Measurements from ENCODE around the gene LHFPL6.
"Not testable (repeated sequence)": the region's sequence is repeated elsewhere in the genome, so short reads cannot be mapped to it uniquely, and the experiment has no call there.

The LHFPL6 gene

DNA sequence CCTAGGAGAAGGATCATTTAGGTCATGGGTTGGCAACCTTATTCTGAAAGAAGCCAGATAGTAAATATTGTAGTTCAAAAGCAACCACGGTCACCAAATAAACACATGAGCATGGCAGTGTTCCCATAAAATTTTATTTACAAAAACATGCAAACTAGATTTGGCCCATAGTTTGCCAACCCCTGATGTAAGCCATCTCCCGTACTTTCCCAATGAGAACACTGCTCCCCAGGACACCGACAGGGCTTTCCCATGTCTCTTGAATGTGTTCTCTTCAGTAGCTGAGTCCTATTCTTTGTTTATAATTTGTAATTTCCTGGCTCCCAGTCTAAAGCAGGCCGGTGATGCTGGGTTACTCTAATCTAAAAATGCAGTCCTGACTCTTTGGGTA is 239.6 kb downstream of the LHFPL6 start:
- DNase-seq (ENCODE audit: low read depth in 2 of 3, low spot score in 1 of 3): no peak

DNA sequence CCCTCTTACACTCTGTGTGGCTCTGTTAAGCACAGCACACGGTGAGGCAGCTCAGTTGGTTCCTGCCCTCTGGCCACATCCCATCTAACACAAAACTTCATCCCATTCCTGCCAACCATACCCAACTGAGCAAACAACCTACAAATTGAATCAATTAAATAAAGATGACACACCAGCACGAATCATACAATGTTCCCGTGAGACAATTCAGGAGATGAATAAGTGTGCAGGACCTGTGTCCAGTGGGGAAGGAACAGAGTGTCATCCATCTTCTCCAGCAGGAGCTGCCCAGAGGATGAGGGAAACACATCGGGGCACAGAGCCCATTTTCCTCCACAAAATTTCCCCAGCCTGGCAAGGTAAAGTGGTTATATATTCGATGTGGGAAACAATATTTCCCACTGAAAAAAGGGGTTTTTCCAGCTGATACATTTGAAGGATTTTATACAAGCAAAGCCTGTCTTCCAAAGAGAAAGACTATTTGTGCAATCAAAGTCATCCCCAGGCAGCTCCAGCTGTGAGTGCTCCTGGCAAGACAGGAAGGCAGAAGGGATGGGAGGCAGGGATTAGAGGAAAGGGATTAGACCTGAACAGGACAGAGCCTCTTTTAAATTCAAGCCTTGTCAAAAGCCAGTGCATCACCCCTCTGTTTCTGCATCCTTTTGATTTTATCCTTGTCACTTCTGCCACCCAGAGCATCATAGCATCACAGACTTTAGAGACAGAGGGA is 240.2 kb downstream of the LHFPL6 start:
- no peak for DNase-seq (ENCODE audit: low read depth in 2 of 3, low spot score in 1 of 3)

DNA sequence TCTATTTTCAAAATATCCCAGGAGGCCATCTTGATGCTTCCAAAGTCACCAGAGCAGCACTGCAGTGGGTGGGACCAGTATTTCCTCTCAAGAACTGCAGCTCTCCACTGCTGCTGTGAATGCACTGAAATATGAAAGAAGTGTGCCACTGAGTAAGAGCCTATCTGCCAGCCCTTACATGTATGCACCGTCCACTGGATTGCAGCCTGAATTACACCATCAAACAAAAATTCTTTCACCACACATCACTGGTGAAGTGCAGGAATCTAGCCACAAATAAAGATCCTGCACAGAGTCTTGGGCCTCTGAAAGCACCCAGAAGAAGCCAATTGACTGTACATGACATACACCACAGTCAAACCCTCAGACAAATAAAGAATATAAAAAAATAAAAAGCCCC is 249.0 kb downstream of the LHFPL6 start:
- no peak for DNase-seq (ENCODE audit: low read depth in 2 of 3, low spot score in 1 of 3)

DNA sequence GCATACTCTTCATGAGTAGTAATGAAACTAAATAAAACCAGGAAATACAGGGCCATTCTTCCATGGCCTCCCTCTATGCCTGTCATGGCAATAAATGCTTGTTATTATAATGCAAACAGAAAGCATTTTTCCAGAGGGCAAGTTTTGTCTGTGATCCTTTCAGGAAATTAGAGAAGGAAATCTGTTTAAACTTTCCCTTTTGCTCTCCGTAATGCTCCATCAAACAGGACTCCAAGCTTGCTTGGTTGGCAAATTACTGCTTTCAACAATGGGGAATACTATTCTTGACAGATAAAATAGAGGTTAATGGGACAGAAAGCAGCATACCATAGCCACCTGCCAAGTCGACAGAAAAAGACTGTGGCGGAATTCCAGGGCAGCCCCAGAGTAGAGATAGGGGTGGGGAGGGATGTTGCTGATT is 252.5 kb downstream of the LHFPL6 start:
- DNase-seq (ENCODE audit: low read depth in 2 of 3, low spot score in 1 of 3): no peak

DNA sequence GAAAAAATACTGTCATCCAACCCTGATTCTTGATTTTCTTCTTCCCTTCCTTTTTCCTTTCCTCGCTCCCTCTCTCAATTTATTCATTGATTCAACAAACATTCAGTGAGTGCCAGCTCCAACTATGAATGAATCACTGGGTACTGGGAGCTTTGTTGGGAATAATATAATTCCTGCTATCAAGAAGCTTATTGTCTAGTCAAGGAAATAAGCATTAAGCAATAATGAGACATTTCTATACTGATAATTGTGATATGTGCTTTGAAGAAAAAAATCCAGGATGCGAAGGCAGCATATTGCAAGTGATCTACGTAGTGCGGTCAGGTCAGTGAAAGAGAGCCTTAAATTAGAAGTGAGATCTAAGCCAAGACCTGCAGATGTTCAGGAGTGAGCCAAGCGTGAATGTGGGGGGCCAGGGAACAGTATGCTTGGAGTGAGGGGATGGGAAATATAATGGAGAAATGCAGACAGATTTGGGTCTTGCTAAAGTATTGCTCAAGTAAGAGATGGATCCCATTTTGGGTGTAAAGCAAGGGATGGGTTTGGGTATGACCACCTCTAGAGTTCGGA is 253.5 kb downstream of the LHFPL6 start:
- DNase-seq (ENCODE audit: low read depth in 2 of 3, low spot score in 1 of 3): no peak

DNA sequence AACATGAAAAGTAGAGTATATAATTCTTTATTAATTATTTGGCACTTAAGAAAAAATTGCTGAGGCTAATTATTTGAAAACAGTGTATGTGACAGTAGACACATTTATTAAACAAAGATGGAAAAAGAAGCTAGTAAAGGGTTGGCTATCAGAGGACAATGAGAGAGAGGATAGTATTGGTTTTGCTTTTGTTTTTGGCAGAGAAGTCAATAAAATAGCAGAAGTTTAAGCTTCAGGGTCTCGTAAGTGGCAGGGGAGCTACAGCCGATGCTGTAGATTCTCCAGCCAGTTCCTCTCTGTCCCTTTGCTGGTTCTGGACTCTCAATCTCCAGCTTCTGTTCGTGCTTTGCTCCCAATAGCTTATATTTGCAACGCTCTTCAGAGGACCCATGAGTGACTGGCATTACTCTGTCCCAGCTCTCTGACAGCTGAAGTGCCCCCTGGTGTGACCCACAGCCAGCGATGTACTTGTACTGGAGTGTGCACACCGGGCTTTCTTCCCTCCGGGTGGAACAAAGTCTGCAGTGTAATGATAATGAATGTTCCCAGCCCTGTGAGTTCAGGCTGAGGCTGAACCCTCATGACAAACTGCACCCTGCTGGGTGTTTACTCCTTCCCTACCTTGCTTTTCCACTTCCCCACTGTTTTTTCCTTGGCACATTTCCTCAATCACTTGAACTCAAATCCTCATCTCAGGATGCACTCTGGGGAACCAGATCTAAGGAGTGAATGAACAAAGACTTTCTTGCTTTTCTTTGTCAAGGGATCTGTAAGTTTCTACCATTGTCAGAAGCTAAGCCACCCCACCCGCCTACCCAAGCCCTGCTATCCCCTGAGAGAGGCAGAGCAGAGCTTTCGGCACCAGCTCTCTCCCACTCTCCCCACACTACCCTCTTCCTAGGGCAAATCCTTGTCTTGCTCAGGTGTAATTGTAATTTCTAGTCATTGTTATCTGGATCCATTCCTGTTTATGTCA is 254.8 kb downstream of the LHFPL6 start:
- no peak for DNase-seq (ENCODE audit: low read depth in 2 of 3, low spot score in 1 of 3)

DNA sequence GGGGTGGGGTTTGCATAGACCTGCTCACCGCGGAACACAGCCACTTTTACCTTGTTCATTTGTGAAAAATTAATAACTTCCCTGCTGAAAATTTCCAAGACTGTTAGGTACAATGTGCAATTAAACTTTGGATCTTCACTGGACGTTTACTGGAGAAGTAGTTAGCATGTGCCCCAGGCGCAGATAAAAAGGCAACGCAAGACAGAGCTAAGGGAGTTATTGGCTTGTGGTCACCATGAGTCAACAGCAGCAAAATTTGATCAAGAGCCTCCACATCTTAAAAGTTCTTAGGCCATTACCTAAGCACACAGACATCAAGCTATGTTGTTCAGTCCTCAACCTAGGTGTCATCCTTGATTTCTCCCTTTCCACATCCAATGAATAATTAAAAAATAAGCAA is 257.0 kb downstream of the LHFPL6 start:
- DNase-seq (ENCODE audit: low read depth in 2 of 3, low spot score in 1 of 3): no peak

DNA sequence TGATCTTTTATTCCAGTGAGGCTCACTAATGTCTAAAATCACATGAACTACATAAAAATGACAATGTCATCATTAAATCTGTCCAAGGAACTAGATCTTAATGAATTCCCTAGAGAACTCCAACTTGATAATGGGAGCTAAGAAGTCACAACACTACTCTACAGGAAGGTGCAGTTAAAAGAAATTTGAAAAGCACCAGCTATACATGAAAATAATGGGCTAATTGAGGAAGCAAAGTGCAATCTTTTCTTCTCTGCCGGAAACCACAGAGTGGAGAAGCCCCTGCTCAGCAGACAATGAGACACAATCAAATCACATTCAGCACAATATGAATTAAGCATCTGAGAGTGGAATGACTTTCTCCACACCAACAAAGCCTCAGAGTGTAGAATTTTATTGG is 261.7 kb downstream of the LHFPL6 start:
- DNase-seq (ENCODE audit: low read depth in 2 of 3, low spot score in 1 of 3): no peak

DNA sequence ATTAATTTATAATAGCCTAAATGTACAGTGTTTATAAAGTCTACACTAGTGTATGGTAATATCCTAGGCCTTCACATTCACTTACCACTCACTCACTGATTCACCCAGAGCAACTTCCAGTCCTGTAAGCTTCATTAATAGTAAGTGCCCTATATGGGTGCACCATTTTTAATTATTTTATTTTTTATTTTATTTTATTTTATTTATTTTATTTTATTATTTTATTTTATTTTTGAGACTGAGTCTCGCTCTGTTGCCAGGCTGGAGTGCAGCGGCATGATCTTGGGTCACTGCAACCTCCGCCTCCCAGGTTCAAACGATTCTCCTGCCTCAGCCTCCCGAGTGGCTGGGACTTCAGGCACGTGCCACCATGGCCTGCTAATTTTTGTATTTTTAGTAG is 264.9 kb downstream of the LHFPL6 start:
- not testable (repeated sequence) for DNase-seq (ENCODE audit: low read depth in 2 of 3, low spot score in 1 of 3)

DNA sequence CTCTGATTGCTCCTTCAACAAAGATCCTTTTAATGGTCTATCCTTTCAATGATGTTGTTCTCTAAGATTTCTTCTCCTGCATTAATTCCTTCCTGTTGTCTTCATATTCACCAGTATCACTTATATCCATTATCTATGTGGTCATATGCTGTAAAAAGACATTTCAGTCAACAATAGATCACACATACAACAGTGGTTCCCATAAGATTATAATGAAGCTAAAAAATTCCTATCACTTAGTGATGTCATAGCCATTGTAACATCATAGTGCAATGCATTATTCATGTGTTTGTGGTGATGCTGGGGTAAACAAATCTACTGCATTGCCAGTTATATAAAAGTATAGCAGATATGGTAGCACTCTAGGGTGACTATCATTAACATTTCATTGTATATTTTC is 266.1 kb downstream of the LHFPL6 start:
- DNase-seq (ENCODE audit: low read depth in 2 of 3, low spot score in 1 of 3): no peak

DNA sequence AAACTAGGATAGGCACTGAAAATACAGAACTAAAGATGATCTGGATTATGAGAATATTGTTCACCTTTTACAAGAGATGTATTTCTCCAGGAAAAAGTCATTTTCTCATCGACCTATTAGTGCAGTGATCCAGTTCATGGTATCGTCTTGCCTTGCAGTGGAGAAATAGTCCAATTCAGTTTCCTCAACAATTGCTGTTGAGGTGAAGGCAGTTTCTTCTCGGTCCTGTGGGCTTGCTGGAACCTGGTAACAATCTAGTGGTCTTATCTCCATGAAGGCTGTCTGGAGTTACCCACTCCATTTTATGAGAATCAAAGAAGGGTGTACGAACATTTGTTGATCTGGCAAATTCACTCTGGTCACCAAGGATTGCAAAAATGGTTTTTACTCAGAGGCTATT is 266.8 kb downstream of the LHFPL6 start:
- DNase-seq (ENCODE audit: low read depth in 2 of 3, low spot score in 1 of 3): no peak

DNA sequence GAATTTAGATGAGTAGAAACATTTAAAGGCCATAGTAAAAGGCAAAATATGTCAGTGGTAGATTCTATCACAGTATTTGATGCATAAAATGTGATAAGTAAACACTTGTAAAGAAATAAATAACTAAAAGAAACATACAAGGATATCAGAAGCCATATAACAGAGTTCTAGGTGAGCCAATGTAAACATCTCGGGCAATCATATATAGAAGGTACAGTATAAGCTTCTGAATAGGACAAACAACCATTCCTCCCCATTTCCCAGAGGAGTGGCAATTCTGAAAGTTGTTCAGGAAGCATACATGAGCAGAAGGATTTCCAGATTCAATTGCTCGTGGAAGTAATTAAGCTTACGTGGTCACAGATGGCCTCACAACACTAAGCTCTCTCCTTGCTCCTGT is 267.3 kb downstream of the LHFPL6 start:
- no peak for DNase-seq (ENCODE audit: low read depth in 2 of 3, low spot score in 1 of 3)

DNA sequence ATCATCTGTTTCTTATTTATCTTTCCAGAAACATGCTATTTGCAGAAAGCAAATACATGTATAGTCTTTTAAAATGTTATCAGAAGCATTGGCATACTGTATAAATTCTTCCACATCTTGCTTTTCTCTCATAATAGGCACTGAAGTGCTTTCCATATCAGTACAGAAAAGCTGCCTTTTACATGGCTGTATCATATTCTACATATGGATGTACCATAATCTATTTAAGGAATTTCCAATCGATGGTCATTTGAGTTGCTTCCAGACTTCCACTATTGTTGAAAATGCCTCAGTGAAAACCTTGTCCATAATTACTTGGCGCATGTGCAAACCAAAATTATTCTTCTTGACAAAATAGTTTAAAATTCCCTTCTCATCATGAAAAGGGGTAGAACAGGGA is 272.5 kb downstream of the LHFPL6 start:
- no peak for DNase-seq (ENCODE audit: low read depth in 2 of 3, low spot score in 1 of 3)

DNA sequence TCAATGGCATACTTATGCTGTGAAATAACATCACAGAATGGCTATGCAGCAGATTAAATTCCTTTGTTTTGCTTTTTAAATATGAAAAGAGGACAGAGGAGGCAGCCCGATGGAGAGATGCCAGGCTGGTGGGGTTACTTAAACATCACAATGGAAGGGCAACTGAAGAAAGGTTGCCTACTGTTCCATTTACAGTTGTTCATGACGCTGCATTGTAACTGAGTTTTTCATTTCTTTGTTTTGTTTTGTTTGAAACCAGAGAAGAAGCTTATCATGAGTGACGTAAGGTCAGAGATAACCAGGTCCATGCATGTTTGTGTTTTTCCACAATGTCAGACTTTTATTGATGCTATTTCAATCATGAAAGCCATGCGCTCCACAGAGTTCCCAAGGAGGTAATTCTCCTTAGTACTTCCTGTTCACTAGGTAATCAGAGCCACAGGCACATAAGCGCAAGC is 273.8 kb downstream of the LHFPL6 start:
- DNase-seq (ENCODE audit: low read depth in 2 of 3, low spot score in 1 of 3): no peak

DNA sequence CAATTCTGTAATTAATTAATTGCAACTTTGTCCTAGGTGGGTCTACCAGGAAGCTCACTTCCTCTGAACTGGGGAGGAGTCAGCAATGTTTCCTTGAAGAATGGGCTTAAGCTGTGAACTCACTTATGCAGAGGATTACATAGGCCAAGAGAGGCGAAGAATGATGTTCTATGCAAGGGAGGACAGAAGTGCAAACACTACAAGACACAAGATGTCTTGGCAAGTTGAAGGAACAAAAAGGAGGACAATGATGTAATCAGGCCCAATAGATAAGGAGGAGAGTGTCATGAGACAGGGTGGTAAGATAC is 275.9 kb downstream of the LHFPL6 start:
- DNase-seq (ENCODE audit: low read depth in 2 of 3, low spot score in 1 of 3): no peak

DNA sequence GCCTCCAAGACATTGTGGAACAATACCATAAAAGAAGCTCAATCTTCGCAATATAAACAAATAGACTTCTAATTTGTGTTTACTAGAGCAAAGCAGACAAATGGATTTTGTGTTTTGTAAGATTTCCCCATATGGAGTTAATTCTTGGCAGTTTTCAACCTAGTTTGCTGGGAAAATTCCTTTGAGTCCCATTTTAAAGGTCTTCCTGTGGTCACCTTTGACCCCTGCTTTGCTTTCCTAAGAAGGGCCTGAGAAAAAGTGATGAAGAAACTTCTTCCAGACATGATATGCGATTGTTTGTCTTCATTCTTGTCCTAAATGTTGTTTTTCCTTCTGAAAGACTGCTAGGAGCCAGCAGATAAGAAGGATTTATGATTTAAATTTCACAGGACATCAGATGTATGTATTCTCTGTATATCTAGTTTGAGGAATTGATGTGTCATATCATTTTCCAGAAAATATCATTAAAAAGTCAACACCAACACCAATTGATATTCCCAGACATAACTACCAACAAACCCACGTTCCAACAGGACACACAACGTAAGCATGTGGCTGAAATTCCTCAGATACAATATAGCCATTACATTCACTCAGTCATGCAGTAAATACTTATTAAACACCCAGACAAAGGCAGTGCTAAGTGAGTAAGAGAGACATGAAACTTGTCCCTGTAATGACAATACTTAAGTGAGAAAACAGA is 276.4 kb downstream of the LHFPL6 start:
- no peak for DNase-seq (ENCODE audit: low read depth in 2 of 3, low spot score in 1 of 3)

DNA sequence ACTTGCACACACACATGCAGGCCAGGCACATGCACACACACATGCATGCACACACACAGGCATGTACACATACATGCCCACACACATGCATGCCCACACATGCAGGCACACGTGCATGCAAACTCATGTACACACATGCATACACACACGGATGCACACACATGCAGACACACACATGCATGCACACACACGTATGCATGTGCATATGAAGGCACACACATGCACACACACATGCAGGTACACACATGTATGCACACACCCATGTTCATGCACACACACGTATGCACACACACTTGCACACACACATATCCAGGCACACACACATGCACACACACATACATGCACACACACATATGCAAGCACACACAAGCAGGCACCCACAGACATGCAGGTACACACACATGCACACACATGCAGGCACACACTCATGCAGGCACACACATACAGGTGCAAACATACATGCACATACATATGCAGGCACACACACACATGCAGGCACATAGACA is 278.1 kb downstream of the LHFPL6 start:
- no peak for DNase-seq (ENCODE audit: low read depth in 2 of 3, low spot score in 1 of 3)

DNA sequence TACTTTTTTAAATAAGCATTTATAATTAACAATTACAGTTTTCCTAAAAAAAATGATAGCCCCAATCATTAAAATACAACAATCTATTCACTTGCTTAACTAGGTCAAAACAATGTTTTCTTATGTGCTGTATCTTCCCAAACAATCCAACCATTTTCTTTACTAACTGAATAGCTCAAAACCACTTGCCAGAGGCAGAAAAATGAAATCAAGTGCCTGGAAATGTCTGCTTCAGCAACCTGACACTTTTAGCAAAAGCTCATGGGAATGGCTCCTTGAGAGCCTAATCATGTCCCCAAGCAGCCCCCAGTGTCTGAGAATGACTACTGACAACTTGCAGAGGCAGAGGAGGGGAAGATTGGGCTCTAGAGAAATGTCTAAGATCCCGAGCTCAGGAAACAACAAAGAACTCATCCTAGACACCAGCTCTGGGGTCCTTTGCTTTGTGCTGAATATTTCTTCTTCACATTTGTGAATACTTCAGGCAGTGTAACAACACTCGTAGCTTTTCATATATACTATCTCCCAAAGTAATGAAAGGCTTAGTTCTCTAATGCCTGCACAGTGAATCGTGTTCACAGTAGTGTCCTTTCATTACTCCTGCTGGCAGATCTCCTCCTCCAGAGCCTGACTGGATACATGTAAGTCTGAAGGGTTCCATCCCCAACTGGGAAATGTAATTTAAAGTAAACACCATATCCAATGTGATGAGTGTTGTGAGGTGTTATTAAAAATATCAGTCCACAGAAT is 280.0 kb downstream of the LHFPL6 start:
- DNase-seq (ENCODE audit: low read depth in 2 of 3, low spot score in 1 of 3): no peak

DNA sequence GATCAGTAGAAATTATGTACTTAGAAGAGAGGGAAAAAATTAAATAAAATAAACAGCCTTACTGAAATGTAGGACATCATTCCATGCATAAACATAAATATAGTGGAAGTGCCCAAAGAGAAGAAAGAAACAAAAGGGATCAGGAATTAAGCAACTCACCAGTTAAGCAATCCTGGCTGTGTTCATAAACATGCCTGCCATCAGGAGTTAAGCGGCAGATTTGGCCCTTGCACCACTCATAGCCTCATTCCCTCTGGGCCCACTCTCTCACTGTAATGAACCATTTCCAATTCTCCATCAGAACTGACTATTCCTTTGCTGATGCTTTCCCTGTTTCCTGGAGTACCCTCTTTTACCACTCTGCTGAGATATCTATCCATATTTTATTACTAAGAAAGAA is 281.4 kb downstream of the LHFPL6 start:
- no peak for DNase-seq (ENCODE audit: low read depth in 2 of 3, low spot score in 1 of 3)

DNA sequence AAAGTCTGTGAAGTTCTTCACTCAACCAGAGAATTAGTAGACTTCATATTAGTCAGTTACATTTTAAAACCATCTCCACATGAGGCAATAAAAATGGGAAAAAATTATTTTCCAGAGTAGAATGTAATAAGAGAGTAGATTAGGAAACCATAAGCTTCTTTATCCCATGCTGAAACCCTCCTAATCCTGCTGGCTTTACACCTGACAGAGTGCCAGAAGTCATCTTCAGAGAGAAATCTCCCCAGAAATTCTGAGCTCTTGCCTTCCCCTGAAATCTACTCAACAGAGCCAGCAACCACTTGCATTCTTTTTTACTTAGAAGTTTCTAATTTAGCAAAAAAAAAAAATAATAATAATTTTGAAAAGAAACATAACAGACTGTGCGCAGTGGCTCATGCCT is 284.8 kb downstream of the LHFPL6 start:
- DNase-seq (ENCODE audit: low read depth in 2 of 3, low spot score in 1 of 3): no peak

DNA sequence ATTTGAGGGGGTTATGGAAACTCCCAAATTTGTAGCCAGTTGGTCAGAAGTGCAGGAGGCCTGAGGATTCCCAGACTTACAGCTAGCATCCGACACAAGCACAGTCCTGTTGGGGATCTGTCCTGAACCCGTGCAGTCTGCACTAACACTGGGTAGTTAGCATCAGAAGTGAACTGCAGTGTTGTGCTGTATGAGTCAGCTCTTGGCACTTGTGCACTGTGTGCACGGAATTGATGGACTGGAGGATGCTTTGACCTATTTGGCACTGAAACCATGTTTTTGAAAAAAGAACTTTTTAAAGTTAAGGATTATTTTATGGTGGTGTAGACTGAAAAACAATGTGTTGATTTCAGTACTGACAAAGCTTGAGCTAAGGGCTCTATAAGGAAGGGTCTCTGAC is 285.7 kb downstream of the LHFPL6 start:
- no peak for DNase-seq (ENCODE audit: low read depth in 2 of 3, low spot score in 1 of 3)
